HepG2 (cell line): ENCODE results near the gene UBE2O. TPM values are rescaled to one million over a fixed set of nuclear protein-coding genes. Genes with fewer than 3 reads are reported as not detected.
A peak's percentile ranks its signal among the peaks of the same experiment; 100 is the strongest.

Experiments used
- ADNP ChIP-seq: sonication (generic); formaldehyde crosslinking; IDR thresholded peaks from 2 replicates; pipeline ENCODE4 v1.4.0; 2020; ENCODE audit warnings: missing genetic modification reagents
- BRD4 ChIP-seq: sonication (generic); formaldehyde crosslinking; IDR thresholded peaks from 2 replicates; pipeline ENCODE4 v1.4.0; 2020; ENCODE audit warnings: missing genetic modification reagents
- CSRNP1 ChIP-seq: sonication (generic); formaldehyde crosslinking; IDR thresholded peaks from 2 replicates; pipeline ENCODE4 v1.8.1; 2023; ENCODE audit warnings: mild to moderate bottlenecking, missing genetic modification reagents
- FIP1L1 ChIP-seq: fragments of 200-400 bp; formaldehyde crosslinking; IDR thresholded peaks from 2 replicates; pipeline ENCODE4 v1.6.1; 2018; ENCODE audit warnings: low read depth, mild to moderate bottlenecking, low read length, moderate library complexity, borderline replicate concordance; ENCODE audit not compliant: insufficient read depth
- HINFP ChIP-seq: sonication (generic); formaldehyde crosslinking; IDR thresholded peaks from 2 replicates; pipeline ENCODE4 v1.4.0; 2020; ENCODE audit warnings: low read depth, mild to moderate bottlenecking, missing genetic modification reagents
- HNRNPLL ChIP-seq: fragments of 200-400 bp; formaldehyde crosslinking; IDR thresholded peaks from 2 replicates; pipeline ENCODE4 v1.6.1; 2017; ENCODE audit warnings: mild to moderate bottlenecking, low read depth, low read length; ENCODE audit not compliant: poor library complexity, severe bottlenecking
- NPAS2 ChIP-seq: sonication (generic); formaldehyde crosslinking; IDR thresholded peaks from 2 replicates; pipeline ENCODE4 v1.8.0; 2022; ENCODE audit warnings: mild to moderate bottlenecking, missing genetic modification reagents, borderline replicate concordance
- NR2F1 ChIP-seq, 2 experiments: fragments of 450-650 bp in 1 of 2; formaldehyde crosslinking in 1 of 2; IDR thresholded peaks; 2 replicates each; pipeline versions ENCODE4 v1.5.0 to v1.6.1; 2016 to 2020; ENCODE audit warnings: mild to moderate bottlenecking in 1 of 2, missing compliant biosample characterization in 1 of 2, missing genetic modification reagents in 1 of 2, moderate library complexity in 1 of 2
- PAXIP1 ChIP-seq: sonication (generic); formaldehyde crosslinking; conservative IDR thresholded peaks from 2 replicates; pipeline ENCODE4 v1.4.0; 2020; ENCODE audit warnings: mild to moderate bottlenecking, missing genetic modification reagents, moderate library complexity
- PITX1 ChIP-seq: sonication (generic); formaldehyde crosslinking; IDR thresholded peaks from 2 replicates; pipeline ENCODE4 v1.5.1; 2020; ENCODE audit warnings: mild to moderate bottlenecking, missing genetic modification reagents
- RBM22 ChIP-seq: fragments of 200-400 bp; formaldehyde crosslinking; optimal IDR thresholded peaks from 2 replicates; pipeline ENCODE3; 2017; ENCODE audit warnings: mild to moderate bottlenecking, low read length, moderate library complexity
- RFX5 ChIP-seq: IDR thresholded peaks from 2 replicates; pipeline ENCODE4 v1.6.1; 2011; ENCODE audit warnings: low read depth, low read length, improper control_type of control experiment
- SNRNP70 ChIP-seq: fragments of 200-400 bp; formaldehyde crosslinking; IDR thresholded peaks from 2 replicates; pipeline ENCODE4 v1.6.1; 2017; ENCODE audit warnings: mild to moderate bottlenecking, low read depth, low read length, moderate library complexity
- XBP1 ChIP-seq: sonication (generic); formaldehyde crosslinking; IDR thresholded peaks from 2 replicates; pipeline ENCODE4 v1.5.0; 2020; ENCODE audit warnings: missing genetic modification reagents
- ZFP62 ChIP-seq: sonication (generic); formaldehyde crosslinking; IDR thresholded peaks from 2 replicates; pipeline ENCODE4 v1.4.0; 2020; ENCODE audit warnings: missing genetic modification reagents
- ZMYM2 ChIP-seq: sonication (generic); formaldehyde crosslinking; IDR thresholded peaks from 2 replicates; pipeline ENCODE4 v1.8.0; 2022; ENCODE audit warnings: mild to moderate bottlenecking, missing genetic modification reagents
- ZNF430 ChIP-seq: sonication (generic); formaldehyde crosslinking; IDR thresholded peaks from 2 replicates; pipeline ENCODE4 v1.9.0; 2021; ENCODE audit warnings: mild to moderate bottlenecking, missing genetic modification reagents
- ZNF432 ChIP-seq: sonication (generic); formaldehyde crosslinking; IDR thresholded peaks from 2 replicates; pipeline ENCODE4 v1.5.0; 2020; ENCODE audit warnings: missing genetic modification reagents, mild to moderate bottlenecking, borderline replicate concordance
- ZNF446 ChIP-seq: sonication (generic); formaldehyde crosslinking; IDR thresholded peaks from 2 replicates; pipeline ENCODE4 v1.5.0; 2020; ENCODE audit warnings: mild to moderate bottlenecking, missing genetic modification reagents
- polyA plus RNA-seq, 8 experiments: library from polyadenylated mRNA; depleted of rRNA in 3 of 8; stranded (reverse) in 7 of 8; unstranded in 1 of 8; fragments of >200 nt; fragmentation: Illumina TruSeq in 4 of 8; extraction: Trizol in 4 of 8; gene quantifications; 2 replicates each; pipeline versions ENCODE4 v1.2.1 to v1.2.3, GENCODE V29; 2011 to 2016; ENCODE audit warnings: low read depth in 4 of 8, missing spikeins in 1 of 8, mixed read lengths in 1 of 8; ENCODE audit not compliant: insufficient read depth in 1 of 8
- total RNA-seq, 5 experiments: library from RNA; depleted of rRNA; stranded (reverse); fragments of >200 nt; fragmentation: Illumina TruSeq; extraction: Trizol; gene quantifications; 2 replicates each; pipeline ENCODE4 v1.2.3, GENCODE V29; 2016; ENCODE audit warnings: low read depth in 1 of 5
- TF ChIP-seq, protein P1 (sequence below): sonication (generic); formaldehyde crosslinking; IDR thresholded peaks from 2 replicates; pipeline ENCODE4 v1.8.0; 2023; ENCODE audit warnings: mild to moderate bottlenecking, missing genetic modification reagents
- TF ChIP-seq, protein P2 (sequence below): sonication (generic); formaldehyde crosslinking; IDR thresholded peaks from 2 replicates; pipeline ENCODE4 v1.5.0; 2020; ENCODE audit warnings: mild to moderate bottlenecking, low read depth, missing genetic modification reagents, borderline replicate concordance

Gene UBE2O
- total and polyA plus RNA-seq, 2 of the 13 experiments (the other 11 are each of a cell fraction or from before 2014, with no cell fraction given) = 21.5 to 23.5 TPM

GRCh38 chr17:76384222-76384986 is 68.5 kb downstream of the UBE2O start, which contains the start of gene SPHK1 (continued):
- peak; percentile 66; the same call in 1 of the 2 replicates for TF ChIP-seq HINFP (CRISPR knock-in tag)
- no peak for TF ChIP-seq ZFP62
- no peak for TF ChIP-seq RBM22
- no peak for TF ChIP-seq XBP1 (CRISPR knock-in tag)
- TF ChIP-seq CSRNP1 (CRISPR knock-in tag) = peak; percentile 17; the same call in 1 of the 2 replicates
- 0 out of 2 replicates have a peak, but pooled peaks have one; percentile 65 for TF ChIP-seq FIP1L1
- TF ChIP-seq PITX1 (CRISPR knock-in tag) = no peak
- TF ChIP-seq, protein P1, sequence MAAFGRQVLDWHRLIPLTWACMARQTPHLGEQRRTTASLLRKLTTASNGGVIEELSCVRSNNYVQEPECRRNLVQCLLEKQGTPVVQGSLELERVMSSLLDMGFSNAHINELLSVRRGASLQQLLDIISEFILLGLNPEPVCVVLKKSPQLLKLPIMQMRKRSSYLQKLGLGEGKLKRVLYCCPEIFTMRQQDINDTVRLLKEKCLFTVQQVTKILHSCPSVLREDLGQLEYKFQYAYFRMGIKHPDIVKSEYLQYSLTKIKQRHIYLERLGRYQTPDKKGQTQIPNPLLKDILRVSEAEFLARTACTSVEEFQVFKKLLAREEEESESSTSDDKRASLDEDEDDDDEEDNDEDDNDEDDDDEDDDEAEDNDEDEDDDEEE (CRISPR knock-in tag) = no peak; the same call in 1 of the 2 replicates
- peak; percentile 47; the same call in 1 of the 2 replicates for TF ChIP-seq SNRNP70
- no peak for TF ChIP-seq RFX5
- peak; percentile 3; the same call in 1 of the 2 replicates for TF ChIP-seq PAXIP1
- no peak for TF ChIP-seq NR2F1 (CRISPR knock-in tag; IDR thresholded peaks at IDR 0.05)
- no peak for TF ChIP-seq NPAS2
- TF ChIP-seq ZNF432 (CRISPR knock-in tag) = no peak
- TF ChIP-seq HNRNPLL = no peak
- TF ChIP-seq ZNF430 (CRISPR knock-in tag) = no peak
- TF ChIP-seq ZMYM2 (CRISPR knock-in tag) = no peak
- TF ChIP-seq, protein P2, sequence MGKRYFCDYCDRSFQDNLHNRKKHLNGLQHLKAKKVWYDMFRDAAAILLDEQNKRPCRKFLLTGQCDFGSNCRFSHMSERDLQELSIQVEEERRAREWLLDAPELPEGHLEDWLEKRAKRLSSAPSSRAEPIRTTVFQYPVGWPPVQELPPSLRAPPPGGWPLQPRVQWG (CRISPR knock-in tag) = no peak
- peak; percentile 15 for TF ChIP-seq ZNF446 (CRISPR knock-in tag)
- TF ChIP-seq BRD4 (CRISPR knock-in tag) = no peak; the same call in 1 of the 2 replicates
- no peak; the same call in 1 of the 2 replicates for TF ChIP-seq ADNP (CRISPR knock-in tag)
